GM19351 (cell line): Measurements from ENCODE around the gene HSD17B4.
A peak's percentile ranks its signal among the peaks of the same experiment; 100 is the strongest.
"Not testable (repeated sequence)": the region's sequence is repeated elsewhere in the genome, so short reads cannot be mapped to it uniquely, and the experiment has no call there.

Experiments used
- ATAC-seq: cut with Tn5 transposase; IDR thresholded peaks from one replicate; pipeline ENCODE4 v1.9.1; 2021; ENCODE audit warnings: mild to moderate bottlenecking, moderate library complexity; ENCODE audit not compliant: unreplicated experiment

The HSD17B4 gene, protein sequence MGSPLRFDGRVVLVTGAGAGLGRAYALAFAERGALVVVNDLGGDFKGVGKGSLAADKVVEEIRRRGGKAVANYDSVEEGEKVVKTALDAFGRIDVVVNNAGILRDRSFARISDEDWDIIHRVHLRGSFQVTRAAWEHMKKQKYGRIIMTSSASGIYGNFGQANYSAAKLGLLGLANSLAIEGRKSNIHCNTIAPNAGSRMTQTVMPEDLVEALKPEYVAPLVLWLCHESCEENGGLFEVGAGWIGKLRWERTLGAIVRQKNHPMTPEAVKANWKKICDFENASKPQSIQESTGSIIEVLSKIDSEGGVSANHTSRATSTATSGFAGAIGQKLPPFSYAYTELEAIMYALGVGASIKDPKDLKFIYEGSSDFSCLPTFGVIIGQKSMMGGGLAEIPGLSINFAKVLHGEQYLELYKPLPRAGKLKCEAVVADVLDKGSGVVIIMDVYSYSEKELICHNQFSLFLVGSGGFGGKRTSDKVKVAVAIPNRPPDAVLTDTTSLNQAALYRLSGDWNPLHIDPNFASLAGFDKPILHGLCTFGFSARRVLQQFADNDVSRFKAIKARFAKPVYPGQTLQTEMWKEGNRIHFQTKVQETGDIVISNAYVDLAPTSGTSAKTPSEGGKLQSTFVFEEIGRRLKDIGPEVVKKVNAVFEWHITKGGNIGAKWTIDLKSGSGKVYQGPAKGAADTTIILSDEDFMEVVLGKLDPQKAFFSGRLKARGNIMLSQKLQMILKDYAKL

DNA sequence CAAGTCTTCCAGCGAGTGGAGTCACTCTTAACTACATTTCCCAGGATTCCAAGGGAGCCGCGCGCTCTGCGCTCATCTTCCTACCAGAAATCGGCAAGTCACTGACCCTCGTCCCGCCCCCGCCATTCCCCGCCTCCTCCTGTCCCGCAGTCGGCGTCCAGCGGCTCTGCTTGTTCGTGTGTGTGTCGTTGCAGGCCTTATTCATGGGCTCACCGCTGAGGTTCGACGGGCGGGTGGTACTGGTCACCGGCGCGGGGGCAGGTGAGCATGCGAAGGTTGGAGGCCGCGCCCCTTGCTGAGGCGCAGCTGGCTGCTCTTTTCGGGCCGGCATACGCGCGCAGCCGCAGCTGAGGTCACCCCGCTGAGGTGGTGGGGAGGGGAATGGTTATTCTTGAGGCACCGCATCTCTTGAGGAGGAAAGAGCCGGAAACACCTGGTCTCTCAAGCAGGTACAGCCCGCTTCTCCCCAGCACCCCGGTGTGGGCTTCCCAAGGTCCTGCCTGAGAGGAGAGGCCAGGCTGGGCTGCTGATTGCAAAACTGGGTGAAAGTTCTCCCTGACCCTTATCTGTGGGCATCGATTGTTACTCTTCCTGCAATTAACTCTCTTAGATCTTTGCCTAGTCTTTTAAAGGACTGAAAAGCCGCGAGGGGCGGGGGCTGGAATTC, at the start of gene HSD17B4:
HSD17B4 (plus strand) TSS at position 125 of the 667 bp plus-strand sequence; CDS start at position 204, 79 bp downstream.
- ATAC-seq = peak; percentile 94

DNA sequence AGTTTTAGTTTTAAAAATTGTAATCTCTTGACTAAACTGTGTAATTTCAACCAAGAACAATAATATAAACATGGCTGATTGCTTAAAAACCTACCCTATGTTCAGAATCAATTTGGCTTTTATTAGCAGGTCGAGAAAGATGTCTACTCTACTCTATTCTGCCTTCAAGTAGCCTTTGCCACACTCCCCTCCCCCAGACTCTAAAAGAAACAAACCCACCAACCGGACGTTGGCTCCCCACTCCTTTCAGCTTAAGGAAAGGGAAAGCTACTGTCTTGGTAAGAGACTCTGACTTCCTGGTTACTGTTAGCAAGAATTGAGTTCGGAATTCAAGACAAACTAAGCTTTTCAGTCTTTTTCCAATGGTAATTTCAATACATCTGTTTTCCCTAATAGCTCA, 49.7 kb upstream of the HSD17B4 start:
- no peak for ATAC-seq

DNA sequence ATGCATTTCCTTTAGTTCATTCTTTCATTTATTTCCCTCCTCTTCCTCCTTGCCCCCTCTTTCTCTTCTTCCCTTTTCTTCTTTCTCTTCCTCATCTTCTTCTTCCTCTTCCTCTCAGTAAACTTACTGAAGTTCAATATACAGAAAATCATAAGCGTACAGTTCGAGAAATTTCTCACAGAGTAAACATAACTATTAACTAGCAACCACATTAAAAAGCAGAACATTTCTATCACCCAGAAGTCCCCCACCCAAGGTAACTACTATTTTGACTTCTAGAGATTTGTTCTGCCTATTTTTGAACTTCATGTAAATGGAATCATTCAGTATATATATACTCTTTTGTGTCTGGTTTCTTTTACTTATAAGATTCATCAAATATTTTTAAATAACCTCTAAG, 48.3 kb upstream of the HSD17B4 start:
- no peak for ATAC-seq

DNA sequence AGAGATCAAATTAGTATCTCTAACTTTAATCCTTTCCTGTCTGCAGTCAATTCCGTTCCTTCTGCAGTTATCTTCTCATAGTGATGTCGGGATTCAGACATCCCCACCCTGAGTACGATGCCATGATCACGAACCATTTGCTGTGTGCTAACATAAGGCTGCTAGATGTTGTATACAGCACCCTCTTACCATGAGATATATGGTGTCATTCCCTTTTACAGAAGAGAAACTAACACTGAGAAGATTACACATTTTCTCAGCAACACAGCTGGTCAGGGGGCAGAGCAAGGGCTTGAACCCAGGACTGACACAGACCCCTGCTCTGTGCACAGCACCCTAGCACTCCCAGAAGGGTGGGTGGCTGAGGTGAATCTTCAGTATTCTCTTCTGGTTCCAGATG, 46.9 kb upstream of the HSD17B4 start:
- ATAC-seq = peak; percentile 54

DNA sequence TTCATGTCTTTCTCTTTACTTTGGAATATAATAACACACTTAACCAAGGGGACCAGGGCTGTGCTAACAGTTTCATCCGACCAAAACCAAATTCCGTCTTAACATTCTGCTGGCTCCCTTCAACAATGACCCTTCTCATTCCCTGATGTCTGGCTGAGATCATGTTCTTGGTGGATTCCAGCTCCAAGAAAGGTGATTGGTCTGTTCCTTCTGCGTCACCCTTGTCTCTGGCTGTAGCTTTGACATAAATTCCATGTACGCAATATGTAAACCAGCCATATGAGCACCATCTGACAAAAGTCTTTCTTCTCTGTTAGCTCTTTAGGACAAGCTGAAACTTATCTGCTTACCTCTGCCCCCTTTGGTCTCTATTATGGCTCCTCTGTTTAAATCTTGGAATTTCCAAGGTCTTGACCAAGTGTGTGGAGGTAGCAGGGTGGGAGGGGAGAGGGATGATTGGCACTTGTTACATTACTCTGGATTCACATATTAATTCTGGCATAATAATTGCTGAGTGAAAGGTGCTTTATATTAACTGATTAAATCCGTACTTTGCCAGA, 45.7 kb upstream of the HSD17B4 start:
- no peak for ATAC-seq

DNA sequence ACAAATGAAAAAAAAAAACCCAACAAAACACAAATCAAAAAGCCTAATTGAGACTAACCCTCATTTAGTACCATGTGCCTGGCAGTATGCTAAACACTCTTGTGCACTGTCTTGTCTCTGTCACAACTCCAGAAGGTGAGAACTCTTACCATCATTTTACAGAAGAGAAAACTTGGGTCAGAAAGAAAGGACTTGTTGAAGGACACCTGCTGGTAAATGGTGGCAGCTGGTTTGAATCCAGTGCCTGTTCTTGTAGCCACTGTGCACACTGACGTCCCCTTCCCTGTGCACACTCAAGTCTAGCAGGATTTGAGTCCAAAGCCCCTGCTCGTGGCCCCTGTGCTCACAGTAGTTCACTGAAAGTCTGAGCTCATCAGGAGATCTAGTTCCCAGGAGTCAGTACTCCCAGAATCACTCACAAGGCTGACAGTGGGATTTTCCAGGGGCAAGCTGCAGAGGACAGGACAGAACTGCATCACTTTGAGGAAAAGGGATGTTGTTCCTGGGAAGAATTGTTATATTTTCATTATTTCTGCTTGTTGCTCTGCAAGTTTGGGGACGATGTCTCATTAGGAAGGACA, 43.0 kb upstream of the HSD17B4 start:
- peak; percentile 39 for ATAC-seq

DNA sequence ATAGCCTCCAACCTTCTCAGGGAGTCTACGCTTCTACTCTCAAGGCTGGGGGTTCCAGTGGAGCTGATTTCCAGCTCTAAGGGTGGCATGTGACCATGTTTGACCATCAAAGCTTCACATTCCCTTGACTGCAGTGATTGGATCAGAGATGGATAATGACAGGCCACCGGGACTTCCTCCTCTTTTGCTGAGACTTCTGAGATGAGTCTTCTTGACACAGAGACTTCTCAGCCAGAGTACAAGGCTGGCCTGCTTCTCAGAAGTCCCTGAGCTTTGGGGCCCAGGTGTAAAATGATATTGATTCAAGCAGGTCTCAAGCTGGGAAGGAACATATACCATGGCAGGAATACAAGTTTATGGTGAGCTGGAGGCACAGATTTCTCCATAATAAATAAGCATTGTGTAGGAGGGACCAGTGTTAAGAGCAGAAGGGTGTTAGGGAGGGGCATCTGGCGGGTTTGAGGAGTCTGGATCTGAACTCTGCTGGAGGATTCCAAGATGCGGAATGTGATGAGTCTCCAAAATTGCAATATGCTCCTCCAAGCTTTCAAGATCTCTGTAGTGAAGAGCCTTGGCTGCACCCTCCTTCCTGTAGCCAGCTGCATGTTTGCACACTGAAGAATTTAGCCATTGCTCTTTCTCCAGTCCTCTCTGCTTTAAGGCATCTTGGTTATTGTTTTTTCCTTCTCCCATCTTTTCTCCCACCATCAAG, 41.7 kb upstream of the HSD17B4 start:
- ATAC-seq = no peak

DNA sequence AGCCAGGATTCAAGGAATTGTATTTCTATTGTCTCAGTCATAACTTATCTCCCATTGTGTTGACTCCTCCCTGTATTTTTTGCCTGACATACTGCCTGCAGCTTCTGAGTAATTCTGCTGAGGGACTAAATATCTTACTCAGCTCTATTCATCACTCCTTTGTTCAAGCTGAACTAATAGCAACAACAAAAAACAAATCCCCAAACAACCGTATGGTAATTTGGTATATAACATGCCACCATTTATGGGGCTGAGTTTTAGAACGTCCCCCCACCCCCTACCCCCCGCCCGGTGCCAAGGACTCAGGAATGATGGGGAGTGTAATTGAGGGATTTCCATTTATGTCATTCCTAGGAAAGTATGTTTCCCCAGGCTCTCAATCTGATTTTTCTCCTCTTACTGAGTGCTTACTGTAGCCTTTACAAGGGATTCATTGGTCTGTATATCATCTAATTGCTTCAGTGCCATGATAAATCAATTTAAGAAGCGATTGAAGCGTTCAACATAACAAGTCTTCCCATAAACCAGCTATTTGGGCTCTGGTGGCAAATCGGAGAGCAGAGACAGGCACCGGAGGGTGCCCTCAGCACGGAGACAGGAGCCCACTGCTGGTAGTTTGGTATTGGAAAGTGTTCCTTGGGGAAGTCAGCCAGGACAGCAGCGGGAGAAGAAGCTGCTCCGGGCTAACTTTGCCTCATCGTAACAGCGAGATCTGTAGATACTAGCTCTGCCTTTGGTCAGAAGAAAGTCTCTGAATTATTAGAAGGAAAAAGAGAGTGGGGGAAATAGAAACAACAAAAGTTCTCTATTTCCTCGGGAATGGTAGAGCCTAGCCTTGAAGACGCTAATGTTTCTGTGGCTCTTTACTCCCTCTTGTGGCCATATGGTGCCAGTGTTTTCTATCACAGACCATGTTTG, 40.7 kb upstream of the HSD17B4 start:
- peak; percentile 59 for ATAC-seq

DNA sequence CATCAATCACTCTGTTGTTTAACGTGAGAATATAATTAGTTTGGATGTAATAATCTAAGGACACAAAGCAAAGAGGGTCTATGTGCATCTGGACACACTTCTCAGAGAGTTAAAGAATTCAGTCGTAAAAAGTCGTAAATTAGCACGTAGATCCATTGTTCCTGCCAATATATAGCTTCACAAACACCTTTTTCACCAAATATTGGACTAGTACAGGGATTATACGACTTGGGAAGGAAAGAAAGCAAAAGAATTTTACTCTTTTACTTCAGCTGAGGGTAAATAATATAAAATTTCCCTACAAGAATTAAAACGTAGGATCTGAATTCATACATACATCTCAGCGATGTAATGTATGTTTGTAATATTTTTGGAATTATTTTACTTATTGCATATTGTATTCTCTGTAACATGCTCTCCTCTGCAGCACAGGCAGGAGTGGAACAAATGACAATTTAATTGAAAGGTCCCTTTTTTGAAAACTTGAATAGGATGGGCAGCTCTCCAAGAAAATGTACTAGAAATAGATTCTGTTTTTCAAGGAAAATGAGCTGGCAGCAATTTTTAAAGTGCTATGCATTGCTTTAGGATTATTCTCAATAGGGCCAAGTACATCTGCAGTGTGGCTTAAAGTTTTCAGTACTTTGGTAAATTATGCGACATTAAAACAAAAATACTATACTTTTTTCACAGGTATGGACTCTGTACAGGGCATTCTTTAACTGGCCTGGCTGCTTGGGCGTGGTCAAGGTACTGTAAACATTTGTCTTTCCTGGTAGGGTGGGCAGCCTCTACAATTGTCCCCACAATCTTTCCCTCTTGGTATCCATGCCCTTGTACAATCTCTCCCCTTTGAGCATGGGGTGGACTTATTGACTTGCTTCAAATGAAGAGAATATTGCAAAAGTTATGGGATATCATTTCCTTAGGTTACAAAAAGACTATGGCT, 39.7 kb upstream of the HSD17B4 start:
- no peak for ATAC-seq

DNA sequence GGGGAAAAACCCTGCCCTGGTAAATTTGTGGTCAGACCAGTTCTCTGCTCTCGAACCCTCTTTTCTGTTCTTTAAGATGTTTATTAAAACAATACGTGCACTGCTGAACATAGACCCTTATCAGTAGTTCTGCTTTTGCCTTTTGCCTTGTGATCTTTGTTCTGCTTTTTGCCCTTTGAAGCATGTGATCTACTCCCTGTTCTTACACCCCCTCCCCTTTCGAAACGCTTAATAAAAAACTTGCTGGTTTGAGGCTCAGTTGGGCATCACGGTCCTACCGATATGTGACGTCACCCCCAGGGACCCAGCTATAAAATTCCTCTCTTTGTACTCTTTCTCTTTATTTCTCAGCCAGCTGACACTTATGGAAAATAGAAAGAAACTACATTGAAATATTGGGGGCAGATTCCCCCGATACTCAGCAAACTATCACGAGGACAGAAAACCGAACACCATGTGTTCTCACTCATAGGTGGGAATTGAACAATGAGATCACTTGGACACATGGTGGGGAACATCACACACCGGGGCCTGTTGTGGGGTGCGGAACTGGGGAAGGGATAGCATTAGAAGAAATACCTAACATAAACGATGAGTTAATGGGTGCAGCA, 38.1 kb upstream of the HSD17B4 start:
- peak; percentile 33 for ATAC-seq

DNA sequence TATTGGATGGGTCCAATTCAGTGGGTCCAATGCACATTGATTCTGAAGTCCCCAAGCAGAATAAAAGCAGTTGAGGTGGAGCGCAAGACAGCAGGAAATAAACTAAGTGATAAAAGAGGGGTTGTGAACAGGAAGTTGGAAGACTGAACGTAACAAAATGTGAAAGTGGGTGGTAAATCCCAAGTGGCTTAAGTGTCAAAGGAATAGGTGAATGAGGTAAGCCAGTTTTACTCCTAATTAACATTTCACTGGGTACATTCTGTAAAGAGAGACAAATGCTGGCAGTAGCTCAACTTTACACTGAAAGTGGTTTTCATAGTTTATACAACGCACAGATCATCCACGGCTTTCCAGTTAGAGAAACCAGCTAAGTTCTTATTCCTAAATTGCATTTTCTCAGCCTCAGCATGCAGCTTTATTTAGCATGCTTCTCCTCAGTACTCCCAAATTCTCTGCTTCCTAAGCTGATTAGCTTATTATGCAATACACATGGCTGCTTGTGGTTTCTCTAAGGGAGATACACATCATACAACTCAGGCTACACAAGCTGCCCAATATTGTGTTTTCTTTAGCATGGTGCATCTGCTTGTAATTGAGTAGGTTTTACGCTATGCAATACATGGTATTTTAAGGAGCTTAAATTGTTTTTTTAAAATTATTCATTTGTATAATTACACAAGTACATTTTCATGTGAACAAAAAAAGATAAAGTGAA, 34.2 kb upstream of the HSD17B4 start:
- ATAC-seq = no peak

DNA sequence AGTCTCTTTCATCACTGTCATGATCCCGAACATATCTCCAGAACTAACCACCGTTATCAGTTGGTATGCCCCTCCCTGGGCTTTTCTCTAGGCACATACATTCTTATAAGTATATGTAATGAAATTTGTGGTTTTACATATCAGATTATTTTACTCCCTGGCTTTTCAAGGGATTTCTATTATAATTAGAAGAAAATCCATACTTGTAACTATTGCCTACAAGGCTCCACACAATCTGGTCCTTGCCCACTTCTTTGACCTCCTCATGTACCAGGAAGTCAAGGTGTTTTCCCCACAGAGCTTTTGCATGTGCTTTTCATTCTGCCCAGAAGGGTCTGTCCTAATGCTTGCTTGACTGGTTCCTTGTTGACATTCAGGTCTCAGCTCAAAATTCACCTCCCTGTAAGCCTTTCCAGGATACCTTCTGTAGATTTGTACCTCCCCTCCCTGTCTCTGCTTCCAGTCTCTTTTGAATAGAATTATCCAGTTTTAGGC, 33.6 kb upstream of the HSD17B4 start:
- ATAC-seq = peak; percentile 63

DNA sequence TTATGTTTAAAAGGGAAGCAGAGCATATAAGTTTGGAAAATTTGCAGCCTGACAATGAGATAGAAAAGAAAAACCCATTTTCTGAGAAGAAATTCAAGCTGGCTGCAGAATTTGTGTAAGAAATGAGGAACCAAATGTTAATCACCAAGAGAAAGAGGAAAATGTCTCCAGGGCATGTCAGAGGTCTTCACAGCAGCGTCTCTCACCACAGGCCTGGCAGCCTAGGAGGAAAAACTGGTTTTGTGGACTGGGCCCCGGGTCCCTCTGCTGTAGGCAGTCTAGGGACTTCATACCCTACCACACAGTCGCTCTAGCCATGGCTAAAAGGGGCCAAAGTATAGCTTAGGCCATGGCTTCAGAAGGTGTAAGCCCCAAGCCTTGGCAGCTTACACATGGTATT, 32.1 kb upstream of the HSD17B4 start:
- ATAC-seq = no peak

DNA sequence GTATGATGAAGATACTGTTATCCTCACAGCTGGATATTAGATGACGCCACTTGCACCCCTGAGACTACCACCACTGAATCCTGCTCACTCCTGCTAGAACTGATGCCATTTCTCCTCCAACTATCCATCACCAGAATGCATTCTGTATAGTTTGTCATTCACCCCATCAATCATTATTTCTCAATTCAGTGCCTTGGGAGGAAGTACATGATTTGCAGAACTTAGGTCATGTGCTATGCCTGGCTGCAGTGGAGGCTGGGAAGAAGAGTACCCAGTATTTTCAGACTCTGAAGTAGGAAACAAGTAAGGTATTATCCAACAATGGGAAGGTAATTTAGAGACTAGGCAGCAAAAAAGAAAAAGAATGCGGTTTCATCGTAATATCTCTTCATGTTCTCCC, 26.2 kb upstream of the HSD17B4 start:
- no peak for ATAC-seq

DNA sequence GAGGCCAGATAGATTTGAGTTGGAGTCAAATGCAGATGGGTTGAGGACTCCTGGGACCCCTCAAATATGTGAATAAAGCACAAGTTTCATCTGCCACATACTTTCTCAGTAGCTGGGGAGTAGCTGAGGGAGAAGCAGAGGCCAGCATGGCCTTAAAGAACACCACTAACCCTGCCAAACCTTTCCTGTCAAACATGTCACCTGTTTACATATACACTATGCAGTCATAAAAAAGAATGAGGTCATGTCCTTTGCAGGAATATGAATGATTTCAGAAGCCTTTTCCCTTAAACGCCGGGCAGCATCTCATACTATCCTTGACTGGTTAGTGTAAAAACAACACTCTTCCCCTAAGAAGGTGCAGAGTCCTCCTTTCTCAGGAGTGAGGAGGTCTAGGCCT, 25.2 kb upstream of the HSD17B4 start:
- ATAC-seq = no peak

DNA sequence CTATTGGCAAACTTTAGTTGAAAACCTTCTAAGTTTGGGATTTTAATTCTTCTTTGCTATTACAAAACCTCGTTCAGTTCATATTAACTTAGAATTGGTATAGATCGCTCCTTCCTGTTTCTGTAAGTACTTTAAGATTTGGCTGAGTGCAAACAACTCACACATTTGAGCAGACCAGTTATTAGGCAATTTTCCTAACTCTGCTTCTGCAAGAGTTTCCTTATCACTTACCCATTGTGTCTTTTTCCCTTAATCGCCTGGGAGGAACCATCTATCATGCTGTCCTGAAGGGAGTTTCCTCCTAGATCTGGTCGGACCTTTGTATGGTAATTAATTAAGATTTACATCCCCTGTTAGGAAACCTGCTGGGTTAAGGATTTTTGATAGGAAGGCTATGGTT, 24.7 kb upstream of the HSD17B4 start:
- not testable (repeated sequence) for ATAC-seq

DNA sequence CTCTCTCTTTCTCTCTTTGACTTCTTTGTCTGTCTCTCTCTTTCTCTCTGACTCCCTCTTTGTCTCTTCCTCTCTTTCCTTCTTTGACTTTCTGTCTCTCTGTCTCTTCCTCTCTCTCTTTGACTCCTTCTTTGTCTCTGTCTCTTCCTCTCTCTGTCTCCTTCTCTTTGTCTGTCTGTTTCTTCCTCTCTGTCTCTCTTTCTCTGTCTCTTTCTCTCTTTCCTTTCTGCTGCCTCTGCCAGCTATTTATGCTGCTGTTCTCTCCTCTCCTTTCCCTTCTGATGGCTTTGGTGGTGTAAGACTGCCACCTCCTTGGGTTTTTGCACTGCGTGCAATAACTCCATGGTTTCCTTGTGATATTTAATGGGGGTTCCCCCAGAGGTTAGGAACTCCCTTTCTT, 24.1 kb upstream of the HSD17B4 start:
- ATAC-seq = not testable (repeated sequence)
